ENCODE data around the gene IMP4. TPM values are rescaled to one million over a fixed set of nuclear protein-coding genes. Genes with fewer than 3 reads are reported as not detected.

Gene IMP4
- total and polyA plus RNA-seq, 10 of the 15 experiments (the other 5 are each of a cell fraction or from before 2014, with no cell fraction given), result 41.4 to 242 (median 166) TPM

DNA sequence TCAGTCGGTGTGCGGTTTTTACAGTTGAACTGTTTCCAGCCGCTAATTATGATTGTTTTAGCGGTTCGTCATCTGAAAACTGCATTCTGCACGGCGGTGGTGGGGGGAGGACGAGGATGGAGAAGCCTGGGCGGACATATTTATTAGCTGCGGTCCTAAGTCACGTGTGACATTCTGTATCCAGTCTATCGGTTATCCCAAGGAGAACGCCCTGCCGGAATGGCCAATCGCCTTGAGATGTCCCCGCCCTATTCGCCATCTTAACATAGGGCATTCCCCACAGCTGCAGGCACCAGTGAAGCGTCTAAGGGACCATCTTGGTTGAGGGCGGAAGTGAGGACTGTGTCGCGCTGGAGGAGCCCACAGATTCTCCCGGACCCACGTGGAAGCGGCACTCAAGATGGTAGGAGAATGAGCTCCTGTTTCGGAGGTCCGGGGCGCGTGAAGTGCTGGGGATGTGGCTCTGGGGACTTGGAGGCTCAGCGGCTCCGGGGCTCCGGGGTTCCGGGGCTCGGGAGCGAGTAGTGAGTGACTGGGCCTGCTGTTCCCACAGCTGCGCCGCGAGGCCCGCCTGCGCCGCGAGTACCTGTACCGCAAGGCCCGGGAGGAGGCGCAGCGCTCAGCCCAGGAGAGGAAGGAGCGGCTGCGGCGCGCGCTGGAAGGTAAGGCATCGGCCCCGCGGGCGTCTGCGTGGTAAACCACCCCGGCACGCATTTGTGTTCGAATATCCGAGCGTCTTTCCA is at the start of gene IMP4 (continued):
- TF ChIP-seq, protein P1, sequence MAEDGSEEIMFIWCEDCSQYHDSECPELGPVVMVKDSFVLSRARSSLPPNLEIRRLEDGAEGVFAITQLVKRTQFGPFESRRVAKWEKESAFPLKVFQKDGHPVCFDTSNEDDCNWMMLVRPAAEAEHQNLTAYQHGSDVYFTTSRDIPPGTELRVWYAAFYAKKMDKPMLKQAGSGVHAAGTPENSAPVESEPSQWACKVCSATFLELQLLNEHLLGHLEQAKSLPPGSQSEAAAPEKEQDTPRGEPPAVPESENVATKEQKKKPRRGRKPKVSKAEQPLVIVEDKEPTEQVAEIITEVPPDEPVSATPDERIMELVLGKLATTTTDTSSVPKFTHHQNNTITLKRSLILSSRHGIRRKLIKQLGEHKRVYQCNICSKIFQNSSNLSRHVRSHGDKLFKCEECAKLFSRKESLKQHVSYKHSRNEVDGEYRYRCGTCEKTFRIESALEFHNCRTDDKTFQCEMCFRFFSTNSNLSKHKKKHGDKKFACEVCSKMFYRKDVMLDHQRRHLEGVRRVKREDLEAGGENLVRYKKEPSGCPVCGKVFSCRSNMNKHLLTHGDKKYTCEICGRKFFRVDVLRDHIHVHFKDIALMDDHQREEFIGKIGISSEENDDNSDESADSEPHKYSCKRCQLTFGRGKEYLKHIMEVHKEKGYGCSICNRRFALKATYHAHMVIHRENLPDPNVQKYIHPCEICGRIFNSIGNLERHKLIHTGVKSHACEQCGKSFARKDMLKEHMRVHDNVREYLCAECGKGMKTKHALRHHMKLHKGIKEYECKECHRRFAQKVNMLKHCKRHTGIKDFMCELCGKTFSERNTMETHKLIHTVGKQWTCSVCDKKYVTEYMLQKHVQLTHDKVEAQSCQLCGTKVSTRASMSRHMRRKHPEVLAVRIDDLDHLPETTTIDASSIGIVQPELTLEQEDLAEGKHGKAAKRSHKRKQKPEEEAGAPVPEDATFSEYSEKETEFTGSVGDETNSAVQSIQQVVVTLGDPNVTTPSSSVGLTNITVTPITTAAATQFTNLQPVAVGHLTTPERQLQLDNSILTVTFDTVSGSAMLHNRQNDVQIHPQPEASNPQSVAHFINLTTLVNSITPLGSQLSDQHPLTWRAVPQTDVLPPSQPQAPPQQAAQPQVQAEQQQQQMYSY (CRISPR knock-in tag; IDR thresholded peaks at IDR 0.05), result no peak; the same call in 1 of the 2 replicates
- TF ChIP-seq POLR2AphosphoS5 (IDR thresholded peaks at IDR 0.05; ENCODE audit: low read length) (peak; percentile 47; the same call in 1 of the 2 replicates), NBN (IDR thresholded peaks at IDR 0.05) (0 out of 2 replicates have a peak, but pooled peaks have one; percentile 69), KAT2A (conservative IDR thresholded peaks at IDR 0.05; ENCODE audit: control insufficient read depth, low read depth, low read length) (no peak), TARDBP (IDR thresholded peaks at IDR 0.05; ENCODE audit: borderline replicate concordance) (peak; percentile 84), CEBPB (IDR thresholded peaks at IDR 0.05; ENCODE audit: borderline replicate concordance in 1 of 2, low read depth in 2 of 2, low read length in 2 of 2) (no peak), BHLHE40 (IDR thresholded peaks at IDR 0.05; ENCODE audit: borderline replicate concordance in 1 of 2, low read depth in 2 of 2, low read length in 1 of 2) (peak; percentile 87 to 92), RFX5 (IDR thresholded peaks at IDR 0.05; ENCODE audit: low read depth, low read length) (peak; percentile 31; the same call in 1 of the 2 replicates), MTA2 (IDR thresholded peaks at IDR 0.05; ENCODE audit: low read depth) (peak; percentile 57; the same call in 1 of the 2 replicates), PAX8 (IDR thresholded peaks at IDR 0.05) (peak; percentile 73; the same call in 1 of the 2 replicates), TCF3 (IDR thresholded peaks at IDR 0.05; ENCODE audit: borderline replicate concordance, insufficient read depth, low read depth, low read length) (0 out of 2 replicates have a peak, but pooled peaks have one; percentile 27), RBBP5 (conservative IDR thresholded peaks at IDR 0.05) (no peak)
- TF ChIP-seq, protein P2, sequence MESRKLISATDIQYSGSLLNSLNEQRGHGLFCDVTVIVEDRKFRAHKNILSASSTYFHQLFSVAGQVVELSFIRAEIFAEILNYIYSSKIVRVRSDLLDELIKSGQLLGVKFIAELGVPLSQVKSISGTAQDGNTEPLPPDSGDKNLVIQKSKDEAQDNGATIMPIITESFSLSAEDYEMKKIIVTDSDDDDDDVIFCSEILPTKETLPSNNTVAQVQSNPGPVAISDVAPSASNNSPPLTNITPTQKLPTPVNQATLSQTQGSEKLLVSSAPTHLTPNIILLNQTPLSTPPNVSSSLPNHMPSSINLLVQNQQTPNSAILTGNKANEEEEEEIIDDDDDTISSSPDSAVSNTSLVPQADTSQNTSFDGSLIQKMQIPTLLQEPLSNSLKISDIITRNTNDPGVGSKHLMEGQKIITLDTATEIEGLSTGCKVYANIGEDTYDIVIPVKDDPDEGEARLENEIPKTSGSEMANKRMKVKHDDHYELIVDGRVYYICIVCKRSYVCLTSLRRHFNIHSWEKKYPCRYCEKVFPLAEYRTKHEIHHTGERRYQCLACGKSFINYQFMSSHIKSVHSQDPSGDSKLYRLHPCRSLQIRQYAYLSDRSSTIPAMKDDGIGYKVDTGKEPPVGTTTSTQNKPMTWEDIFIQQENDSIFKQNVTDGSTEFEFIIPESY (IDR thresholded peaks at IDR 0.05), result 0 out of 2 replicates have a peak, but pooled peaks have one; percentile 35
- TF ChIP-seq, protein P3, sequence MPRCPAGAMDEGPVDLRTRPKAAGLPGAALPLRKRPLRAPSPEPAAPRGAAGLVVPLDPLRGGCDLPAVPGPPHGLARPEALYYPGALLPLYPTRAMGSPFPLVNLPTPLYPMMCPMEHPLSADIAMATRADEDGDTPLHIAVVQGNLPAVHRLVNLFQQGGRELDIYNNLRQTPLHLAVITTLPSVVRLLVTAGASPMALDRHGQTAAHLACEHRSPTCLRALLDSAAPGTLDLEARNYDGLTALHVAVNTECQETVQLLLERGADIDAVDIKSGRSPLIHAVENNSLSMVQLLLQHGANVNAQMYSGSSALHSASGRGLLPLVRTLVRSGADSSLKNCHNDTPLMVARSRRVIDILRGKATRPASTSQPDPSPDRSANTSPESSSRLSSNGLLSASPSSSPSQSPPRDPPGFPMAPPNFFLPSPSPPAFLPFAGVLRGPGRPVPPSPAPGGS (IDR thresholded peaks at IDR 0.05; ENCODE audit: borderline replicate concordance, insufficient read depth, low read depth, low read length, poor library complexity, severe bottlenecking), result no peak
- TF ChIP-seq, protein P4, sequence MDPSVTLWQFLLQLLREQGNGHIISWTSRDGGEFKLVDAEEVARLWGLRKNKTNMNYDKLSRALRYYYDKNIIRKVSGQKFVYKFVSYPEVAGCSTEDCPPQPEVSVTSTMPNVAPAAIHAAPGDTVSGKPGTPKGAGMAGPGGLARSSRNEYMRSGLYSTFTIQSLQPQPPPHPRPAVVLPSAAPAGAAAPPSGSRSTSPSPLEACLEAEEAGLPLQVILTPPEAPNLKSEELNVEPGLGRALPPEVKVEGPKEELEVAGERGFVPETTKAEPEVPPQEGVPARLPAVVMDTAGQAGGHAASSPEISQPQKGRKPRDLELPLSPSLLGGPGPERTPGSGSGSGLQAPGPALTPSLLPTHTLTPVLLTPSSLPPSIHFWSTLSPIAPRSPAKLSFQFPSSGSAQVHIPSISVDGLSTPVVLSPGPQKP (IDR thresholded peaks at IDR 0.05; ENCODE audit: low read depth, low read length), result peak; percentile 80
- TF ChIP-seq, protein P5, sequence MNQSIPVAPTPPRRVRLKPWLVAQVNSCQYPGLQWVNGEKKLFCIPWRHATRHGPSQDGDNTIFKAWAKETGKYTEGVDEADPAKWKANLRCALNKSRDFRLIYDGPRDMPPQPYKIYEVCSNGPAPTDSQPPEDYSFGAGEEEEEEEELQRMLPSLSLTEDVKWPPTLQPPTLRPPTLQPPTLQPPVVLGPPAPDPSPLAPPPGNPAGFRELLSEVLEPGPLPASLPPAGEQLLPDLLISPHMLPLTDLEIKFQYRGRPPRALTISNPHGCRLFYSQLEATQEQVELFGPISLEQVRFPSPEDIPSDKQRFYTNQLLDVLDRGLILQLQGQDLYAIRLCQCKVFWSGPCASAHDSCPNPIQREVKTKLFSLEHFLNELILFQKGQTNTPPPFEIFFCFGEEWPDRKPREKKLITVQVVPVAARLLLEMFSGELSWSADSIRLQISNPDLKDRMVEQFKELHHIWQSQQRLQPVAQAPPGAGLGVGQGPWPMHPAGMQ (IDR thresholded peaks at IDR 0.05; ENCODE audit: borderline replicate concordance), result no peak

Measured in GM12878 (cell line).